Ishikawa (cell line): ENCODE results near the gene PKD1.

Experiments used
- CEBPB ChIP-seq: IDR thresholded peaks from 2 replicates; pipeline ENCODE4 v1.6.1; 2012
- CREB1 ChIP-seq: IDR thresholded peaks from 2 replicates; pipeline ENCODE4 v1.6.1; 2012; ENCODE audit warnings: low read depth
- EGR1 ChIP-seq: IDR thresholded peaks from 2 replicates; pipeline ENCODE4 v1.6.1; 2012
- EP300 ChIP-seq: IDR thresholded peaks from 2 replicates; pipeline ENCODE4 v1.6.1; 2012; ENCODE audit warnings: borderline replicate concordance
- FOXM1 ChIP-seq: IDR thresholded peaks from 2 replicates; pipeline ENCODE4 v1.6.1; 2012; ENCODE audit warnings: low read depth, borderline replicate concordance
- MAX ChIP-seq: IDR thresholded peaks from 2 replicates; pipeline ENCODE4 v1.6.1; 2012
- NFIC ChIP-seq: IDR thresholded peaks from 2 replicates; pipeline ENCODE4 v1.6.1; 2012
- RAD21 ChIP-seq: IDR thresholded peaks from 2 replicates; pipeline ENCODE4 v1.6.1; 2012; ENCODE audit warnings: low read depth
- REST ChIP-seq: IDR thresholded peaks from 2 replicates; pipeline ENCODE4 v1.6.1; 2012; ENCODE audit warnings: low read depth, mild to moderate bottlenecking
- TAF1 ChIP-seq: IDR thresholded peaks from 2 replicates; pipeline ENCODE4 v1.6.1; 2012; ENCODE audit warnings: low read depth, mild to moderate bottlenecking
- TCF12 ChIP-seq: IDR thresholded peaks from 2 replicates; pipeline ENCODE4 v1.6.1; 2012; ENCODE audit warnings: low read depth
- TEAD4 ChIP-seq: IDR thresholded peaks from 2 replicates; pipeline ENCODE4 v1.6.1; 2012
- USF1 ChIP-seq: IDR thresholded peaks from 2 replicates; pipeline ENCODE4 v1.6.1; 2012
- YY1 ChIP-seq: IDR thresholded peaks from 2 replicates; pipeline ENCODE4 v1.6.1; 2012; ENCODE audit warnings: low read depth
- ZBTB7A ChIP-seq: IDR thresholded peaks from 2 replicates; pipeline ENCODE4 v1.6.1; 2012; ENCODE audit warnings: low read depth

The PKD1 gene

GRCh38 chr16:2090481-2090776, 45.3 kb downstream of the PKD1 start:
- no peak for TF ChIP-seq CEBPB
- TF ChIP-seq EP300: no peak
- no peak for TF ChIP-seq NFIC
- no peak for TF ChIP-seq TCF12
- no peak for TF ChIP-seq USF1
- TF ChIP-seq CREB1: no peak
- TF ChIP-seq RAD21: no peak
- no peak for TF ChIP-seq TEAD4

GRCh38 chr16:2089706-2090480, 45.8 kb downstream of the PKD1 start:
- no peak for TF ChIP-seq TCF12
- TF ChIP-seq CREB1: no peak
- no peak for TF ChIP-seq USF1

- TF ChIP-seq EP300: no peak
- TF ChIP-seq TEAD4: no peak
Observed at GRCh38 chr16:2088759-2089358, 46.8 kb downstream of the PKD1 start.

GRCh38 chr16:2087748-2088631, 47.7 kb downstream of the PKD1 start:
- no peak for TF ChIP-seq ZBTB7A
- no peak for TF ChIP-seq MAX
- no peak for TF ChIP-seq TAF1
- no peak for TF ChIP-seq EP300
- no peak for TF ChIP-seq EGR1
- no peak for TF ChIP-seq TEAD4
- no peak for TF ChIP-seq FOXM1
- TF ChIP-seq NFIC: no peak
- no peak for TF ChIP-seq YY1

GRCh38 chr16:2086812-2087747, 48.6 kb downstream of the PKD1 start:
- no peak for TF ChIP-seq TEAD4
- no peak for TF ChIP-seq ZBTB7A
- no peak for TF ChIP-seq EGR1
- TF ChIP-seq REST: no peak
- no peak for TF ChIP-seq CREB1
- TF ChIP-seq FOXM1: no peak
- no peak for TF ChIP-seq MAX
- TF ChIP-seq YY1: no peak
- TF ChIP-seq NFIC: no peak
- no peak for TF ChIP-seq TCF12
- no peak for TF ChIP-seq EP300
- no peak for TF ChIP-seq TAF1
- TF ChIP-seq CEBPB: no peak
- no peak for TF ChIP-seq RAD21
- TF ChIP-seq USF1: no peak

- no peak for TF ChIP-seq MAX
- TF ChIP-seq TAF1: no peak
- TF ChIP-seq ZBTB7A: no peak
- no peak for TF ChIP-seq FOXM1
- no peak for TF ChIP-seq EP300
- no peak for TF ChIP-seq TEAD4
Observed at GRCh38 chr16:2086106-2086742, 49.5 kb downstream of the PKD1 start.
